ENCODE data around the gene BRAF.

DNA sequence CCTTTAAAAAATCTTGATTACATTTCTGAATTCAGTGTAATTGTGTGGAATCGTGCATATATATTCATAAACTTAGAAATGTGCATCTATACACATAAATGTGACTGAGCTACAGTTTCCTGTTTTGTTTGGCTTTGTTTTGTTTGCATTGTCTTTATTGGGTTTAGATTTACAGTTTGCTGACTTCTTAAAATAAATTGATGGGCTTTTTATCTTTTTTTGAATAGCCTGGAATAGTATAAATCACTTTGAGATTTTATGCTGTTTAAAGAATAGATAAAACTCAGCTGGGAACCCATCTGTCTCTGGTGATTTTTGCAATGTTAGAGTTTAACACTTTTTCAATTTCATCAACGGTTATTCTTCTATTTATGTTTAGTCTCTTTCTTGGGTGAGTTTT lies 21.2 kb upstream of the BRAF start:
- TF ChIP-seq, protein P1, sequence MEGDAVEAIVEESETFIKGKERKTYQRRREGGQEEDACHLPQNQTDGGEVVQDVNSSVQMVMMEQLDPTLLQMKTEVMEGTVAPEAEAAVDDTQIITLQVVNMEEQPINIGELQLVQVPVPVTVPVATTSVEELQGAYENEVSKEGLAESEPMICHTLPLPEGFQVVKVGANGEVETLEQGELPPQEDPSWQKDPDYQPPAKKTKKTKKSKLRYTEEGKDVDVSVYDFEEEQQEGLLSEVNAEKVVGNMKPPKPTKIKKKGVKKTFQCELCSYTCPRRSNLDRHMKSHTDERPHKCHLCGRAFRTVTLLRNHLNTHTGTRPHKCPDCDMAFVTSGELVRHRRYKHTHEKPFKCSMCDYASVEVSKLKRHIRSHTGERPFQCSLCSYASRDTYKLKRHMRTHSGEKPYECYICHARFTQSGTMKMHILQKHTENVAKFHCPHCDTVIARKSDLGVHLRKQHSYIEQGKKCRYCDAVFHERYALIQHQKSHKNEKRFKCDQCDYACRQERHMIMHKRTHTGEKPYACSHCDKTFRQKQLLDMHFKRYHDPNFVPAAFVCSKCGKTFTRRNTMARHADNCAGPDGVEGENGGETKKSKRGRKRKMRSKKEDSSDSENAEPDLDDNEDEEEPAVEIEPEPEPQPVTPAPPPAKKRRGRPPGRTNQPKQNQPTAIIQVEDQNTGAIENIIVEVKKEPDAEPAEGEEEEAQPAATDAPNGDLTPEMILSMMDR (IDR thresholded peaks at IDR 0.05; ENCODE audit: insufficient read depth, low read length, poor library complexity, severe bottlenecking), result no peak
- TF ChIP-seq EZH2phosphoT487 (conservative IDR thresholded peaks at IDR 0.05; ENCODE audit: low read length), result no peak

All from SU-DHL-6 (cell line).